GM18520 (cell line): ENCODE data around the gene ZNF425.
"Not testable (repeated sequence)": the region's sequence is repeated elsewhere in the genome, so short reads cannot be mapped to it uniquely, and the experiment has no call there.

Experiments
- ATAC-seq: cut with Tn5 transposase; IDR thresholded peaks from one replicate; pipeline ENCODE4 v1.9.1; 2021; ENCODE audit not compliant: unreplicated experiment

Gene ZNF425, protein sequence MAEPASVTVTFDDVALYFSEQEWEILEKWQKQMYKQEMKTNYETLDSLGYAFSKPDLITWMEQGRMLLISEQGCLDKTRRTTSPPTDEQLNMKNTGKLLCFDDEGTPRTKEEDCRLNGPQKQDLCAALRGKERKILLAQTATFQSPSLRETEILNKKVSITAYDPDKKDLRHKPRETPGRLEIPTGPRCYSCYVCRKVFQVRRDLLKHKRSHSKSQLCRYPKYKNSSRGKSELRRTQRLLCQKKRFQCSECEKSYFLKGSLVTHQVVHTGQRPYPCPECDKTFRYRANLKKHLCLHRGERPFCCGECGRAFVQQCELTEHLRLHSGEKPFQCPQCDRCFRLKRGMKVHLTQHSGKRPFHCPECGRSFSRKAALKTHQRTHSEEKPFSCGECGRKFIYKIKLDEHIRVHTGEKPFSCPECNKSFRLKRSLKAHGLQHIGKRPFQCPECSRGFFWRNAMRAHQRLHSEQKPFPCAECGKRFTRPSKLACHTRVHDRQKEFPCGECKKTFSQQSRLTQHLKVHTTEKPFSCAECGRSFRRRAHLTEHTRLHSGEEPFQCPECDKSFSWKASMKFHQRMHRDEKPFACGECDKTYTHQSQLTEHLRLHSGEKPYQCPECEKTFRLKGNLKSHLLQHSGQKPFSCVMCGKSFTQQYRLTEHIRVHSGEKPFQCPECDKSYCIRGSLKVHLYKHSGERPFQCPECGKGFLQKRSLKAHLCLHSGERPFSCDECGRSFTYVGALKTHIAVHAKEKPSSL

DNA sequence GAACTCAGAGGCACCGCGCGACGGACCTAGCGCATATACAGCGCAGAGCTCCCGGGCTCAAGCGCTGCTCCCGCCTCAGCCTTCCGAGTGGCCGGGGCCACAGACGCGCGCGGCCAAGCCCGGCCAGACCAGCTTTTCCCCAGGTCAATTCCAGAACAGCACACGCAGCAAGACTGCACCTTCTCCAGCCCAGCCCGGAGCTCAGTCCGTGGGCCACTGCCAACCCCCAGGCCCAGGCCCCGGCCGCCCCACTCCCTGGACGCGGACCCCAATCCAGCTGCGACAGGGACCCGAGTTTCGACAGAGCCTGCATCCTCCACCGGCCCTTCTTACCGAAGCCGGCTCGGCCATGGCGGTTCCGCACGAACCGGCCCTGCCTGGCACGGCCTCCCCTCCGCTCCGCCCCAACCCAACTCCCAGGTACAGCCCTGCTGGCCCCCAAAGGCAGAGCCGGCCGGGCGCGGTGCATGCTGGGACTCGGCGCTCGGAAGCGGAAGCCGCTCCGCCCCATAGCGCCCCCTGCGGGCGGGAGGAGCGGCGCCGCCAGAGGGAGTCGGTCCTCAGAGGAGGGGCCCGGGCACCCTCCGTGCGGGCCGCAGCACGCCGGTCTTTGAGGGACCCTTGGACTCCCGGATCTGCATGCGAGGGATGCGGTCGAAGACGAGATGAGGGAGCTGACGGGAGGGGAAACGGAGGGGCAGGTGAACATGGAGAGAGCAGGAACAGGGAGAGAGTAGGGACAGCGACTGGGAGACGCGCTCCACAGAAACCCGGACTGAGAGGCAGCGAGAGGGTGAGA is at the start of gene ZNF425:
TSS of gene ZNF425 (minus strand) at position 462 of the 799 bp plus-strand sequence. CDS start at position 351, 111 bp downstream.
- peak; percentile 91 for ATAC-seq

DNA sequence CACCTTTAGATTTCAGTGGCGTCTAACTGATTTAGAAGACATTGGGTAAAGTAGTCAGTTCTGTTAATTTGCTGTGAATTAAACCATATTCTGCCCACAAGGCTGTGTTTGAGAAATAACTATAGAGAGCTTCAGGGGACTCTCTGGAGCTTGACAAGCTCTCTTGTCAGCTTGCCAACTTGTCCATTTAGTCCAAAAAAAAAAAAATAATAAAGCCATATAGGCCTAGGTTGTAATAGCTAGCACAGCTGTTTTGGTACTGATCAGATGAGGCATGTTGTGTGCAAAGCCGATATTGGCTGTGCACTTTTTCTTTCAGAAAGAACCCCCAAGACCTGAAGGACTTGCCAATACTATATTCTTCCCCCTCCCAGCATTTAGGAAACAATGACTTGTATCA is 49.0 kb upstream of the ZNF425 start:
- ATAC-seq: no peak

- ATAC-seq: no peak
Measured at GRCh38 chr7:149172534-149172920, 46.4 kb upstream of the ZNF425 start.

- ATAC-seq: no peak
Measured at GRCh38 chr7:149171892-149172533, 45.9 kb upstream of the ZNF425 start.

GRCh38 chr7:149166630-149167352 is 40.7 kb upstream of the ZNF425 start:
- ATAC-seq: no peak

- ATAC-seq: no peak
Measured at GRCh38 chr7:149166142-149166541, 40.0 kb upstream of the ZNF425 start.

- ATAC-seq: no peak
Measured at GRCh38 chr7:149161241-149161848, 35.2 kb upstream of the ZNF425 start.

- no peak for ATAC-seq
Measured at GRCh38 chr7:149156898-149157297, 30.8 kb upstream of the ZNF425 start.

GRCh38 chr7:149154056-149154455 is 27.9 kb upstream of the ZNF425 start:
- no peak for ATAC-seq

DNA sequence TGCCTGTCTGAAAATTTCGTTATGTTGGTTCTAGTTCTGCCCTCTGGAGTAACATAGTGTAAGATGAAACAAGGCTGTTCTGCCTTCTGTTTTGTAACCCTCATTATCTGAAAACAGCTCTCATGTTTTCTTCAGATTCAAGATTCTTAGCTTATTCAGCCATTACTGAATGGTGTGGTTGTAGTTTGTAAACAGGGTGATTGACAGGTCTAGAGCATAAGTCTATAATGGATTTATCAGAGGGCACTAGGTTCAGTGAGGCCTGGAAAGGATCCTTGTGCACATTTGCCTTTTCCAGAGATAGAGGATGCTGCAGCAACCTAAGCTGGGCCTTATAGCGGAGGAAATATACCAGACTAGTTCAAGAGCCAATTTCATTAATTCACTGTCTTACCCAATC is 27.2 kb upstream of the ZNF425 start:
- ATAC-seq: no peak

DNA sequence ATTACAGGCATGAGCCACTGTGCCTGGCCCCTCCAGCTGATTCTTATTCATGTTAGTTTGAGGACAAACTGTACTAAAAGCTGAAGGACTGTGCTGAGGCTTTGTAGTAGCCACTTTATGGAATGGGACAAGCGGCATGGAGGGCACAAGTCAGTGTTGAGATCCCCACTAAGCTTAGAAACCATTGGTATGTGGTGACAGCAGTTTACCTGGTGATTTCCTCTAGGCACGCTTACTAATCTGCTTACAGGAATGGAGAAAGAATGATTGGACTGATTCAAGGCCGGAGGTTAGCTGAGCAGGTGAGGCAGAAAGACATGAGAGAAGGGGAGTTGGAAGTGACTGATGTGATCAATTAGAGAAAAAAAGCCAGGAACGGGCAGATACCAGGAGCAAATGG is 24.9 kb upstream of the ZNF425 start:
- no peak for ATAC-seq

DNA sequence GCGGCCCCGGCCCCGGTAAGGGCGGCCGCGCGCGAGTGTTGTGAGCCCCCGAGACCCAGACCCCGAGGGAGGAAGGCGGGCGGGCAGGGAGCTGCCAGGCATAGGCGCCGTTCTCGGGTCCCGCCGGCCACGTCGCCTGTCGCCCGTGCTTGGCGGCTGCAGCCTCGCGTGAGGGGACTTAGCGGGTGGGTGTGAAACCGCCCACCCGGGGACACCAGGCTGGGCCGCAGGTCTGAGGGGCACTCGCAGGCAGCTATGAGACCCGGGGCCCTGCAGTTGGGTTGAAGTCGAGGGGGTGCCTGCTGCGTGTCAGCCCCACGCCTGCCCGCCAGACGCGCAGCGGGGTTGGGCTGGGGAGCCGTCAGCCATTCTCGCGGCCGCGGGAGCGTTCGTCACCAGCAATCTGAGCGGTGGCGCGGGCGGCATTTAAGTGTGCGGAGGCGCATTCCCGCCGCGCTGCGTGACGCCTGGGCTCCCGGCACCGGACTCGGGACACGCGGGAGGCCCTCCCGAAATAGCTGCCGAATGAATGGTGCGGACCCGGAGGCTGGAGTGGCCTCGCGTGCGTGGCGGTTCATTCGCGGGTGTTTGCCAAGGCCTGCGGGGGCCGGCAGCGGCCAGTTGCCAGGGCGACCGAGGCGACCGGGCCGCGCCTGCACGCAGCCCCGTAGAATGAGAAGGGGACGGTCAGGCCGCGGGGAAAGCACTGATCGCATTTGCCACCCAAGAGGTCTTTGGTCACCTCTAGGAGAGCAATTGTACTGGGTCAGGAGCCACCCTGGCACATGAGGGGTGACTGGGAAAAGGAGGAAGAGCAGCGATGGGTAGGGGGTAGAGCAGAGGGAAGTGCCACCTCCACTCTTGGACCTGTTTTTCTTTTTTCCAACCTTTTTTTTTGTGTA is 21.9 kb upstream of the ZNF425 start:
- peak; percentile 5 for ATAC-seq

DNA sequence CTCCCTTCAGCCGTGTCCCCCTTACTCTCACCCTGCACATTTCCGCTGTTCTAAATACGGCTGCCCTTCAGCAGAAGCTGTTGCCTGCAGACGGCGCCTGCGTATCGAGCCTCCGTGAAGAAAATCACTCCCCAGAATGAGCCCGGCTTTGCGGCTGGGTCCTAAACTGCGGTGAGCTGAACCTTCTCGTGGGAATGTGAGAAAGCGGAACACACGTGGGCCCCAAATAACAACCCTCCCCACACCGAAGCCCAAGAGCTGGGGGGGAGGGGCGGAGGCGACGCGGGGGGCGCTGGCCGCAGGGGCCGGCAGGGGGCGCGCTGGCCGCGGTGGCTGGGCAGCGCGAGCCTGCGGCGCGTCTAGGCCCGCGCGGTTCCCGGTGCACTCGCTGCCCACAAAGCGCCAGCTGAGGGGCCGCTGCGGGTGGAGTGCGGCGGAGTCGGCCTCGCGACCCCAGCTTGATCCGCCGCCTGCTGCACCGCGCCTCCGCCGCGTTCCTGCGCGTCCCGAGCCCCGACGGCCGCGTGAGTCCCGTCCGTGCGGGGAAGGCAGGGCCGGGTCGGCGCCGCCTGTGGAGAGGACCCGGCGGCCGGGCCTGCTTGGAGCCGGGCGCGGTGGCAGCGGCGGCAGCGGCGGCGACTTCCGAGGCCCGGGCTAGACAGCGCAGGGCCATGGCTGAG is 21.1 kb upstream of the ZNF425 start, which contains the start of gene ZNF398:
TSS of gene ZNF398 (plus strand) at position 382 of the 680 bp plus-strand sequence. CDS start at position 672, 290 bp downstream.
- ATAC-seq: peak; percentile 64

DNA sequence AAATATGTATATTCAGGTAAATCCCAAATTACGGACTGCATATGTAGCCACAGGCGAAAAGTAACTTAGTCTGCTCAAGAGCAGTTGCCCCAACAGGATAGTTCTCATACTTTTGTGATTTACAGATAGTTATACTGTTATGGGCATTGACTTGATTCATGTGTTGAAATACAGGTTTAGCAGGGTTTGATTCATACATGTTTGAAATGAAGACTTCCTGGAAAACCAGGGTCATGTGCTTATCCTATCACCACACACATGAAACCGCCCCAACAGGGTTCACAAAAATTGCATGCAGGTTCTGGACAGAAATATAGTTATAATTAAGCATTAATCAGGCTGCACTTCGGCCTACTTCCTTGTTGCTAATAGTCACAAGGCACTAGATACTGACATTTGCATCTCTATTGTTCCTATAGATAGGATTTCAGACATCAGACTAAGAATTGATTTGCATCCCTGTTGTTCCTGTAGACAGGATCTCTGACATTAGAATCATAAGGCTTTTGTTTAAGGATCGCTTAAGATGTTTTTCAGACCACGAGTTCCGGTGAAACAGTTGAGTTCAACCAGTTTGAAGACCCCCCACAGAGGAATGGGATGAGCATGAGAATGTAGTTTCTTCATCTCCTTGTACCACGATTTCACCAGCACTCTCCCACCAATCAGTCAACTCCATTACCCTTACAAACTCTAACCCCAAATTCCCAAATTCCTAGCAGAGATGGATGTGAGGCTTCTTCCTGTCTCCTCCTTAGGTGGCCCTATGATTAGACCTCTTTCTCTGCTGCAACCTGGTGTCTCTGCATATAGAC is 19.1 kb upstream of the ZNF425 start:
- no peak for ATAC-seq

- ATAC-seq: not testable (repeated sequence)
Measured at GRCh38 chr7:149144436-149144922, 18.4 kb upstream of the ZNF425 start.

DNA sequence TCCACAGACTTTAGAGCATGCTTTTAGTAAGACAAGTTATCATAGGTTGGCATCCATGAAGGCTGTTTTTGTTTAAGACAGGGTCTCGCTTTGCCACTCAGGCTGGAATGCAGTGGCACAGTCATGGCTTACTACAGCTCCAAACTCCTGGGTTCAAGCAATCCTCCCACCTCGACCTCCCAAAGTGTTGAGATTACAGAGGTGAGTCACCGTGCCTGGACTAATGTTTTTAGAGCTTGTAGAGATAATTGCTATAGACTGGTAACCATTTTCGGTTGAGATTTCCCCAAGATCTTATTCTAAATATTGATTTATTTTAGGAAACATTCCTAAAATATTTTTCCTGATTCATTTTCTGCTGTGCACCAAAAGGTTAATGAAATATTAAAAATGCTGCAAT is 15.8 kb upstream of the ZNF425 start:
- ATAC-seq: no peak

GRCh38 chr7:149140831-149141230 is 14.7 kb upstream of the ZNF425 start:
- no peak for ATAC-seq
